HG03378 (cell line): Measurements from ENCODE around the gene CLDN6.

Experiments
- ATAC-seq: cut with Tn5 transposase; IDR thresholded peaks from one replicate; pipeline ENCODE4 v1.9.1; 2021; ENCODE audit warnings: mild to moderate bottlenecking, moderate library complexity; ENCODE audit not compliant: unreplicated experiment

CLDN6 gene

DNA sequence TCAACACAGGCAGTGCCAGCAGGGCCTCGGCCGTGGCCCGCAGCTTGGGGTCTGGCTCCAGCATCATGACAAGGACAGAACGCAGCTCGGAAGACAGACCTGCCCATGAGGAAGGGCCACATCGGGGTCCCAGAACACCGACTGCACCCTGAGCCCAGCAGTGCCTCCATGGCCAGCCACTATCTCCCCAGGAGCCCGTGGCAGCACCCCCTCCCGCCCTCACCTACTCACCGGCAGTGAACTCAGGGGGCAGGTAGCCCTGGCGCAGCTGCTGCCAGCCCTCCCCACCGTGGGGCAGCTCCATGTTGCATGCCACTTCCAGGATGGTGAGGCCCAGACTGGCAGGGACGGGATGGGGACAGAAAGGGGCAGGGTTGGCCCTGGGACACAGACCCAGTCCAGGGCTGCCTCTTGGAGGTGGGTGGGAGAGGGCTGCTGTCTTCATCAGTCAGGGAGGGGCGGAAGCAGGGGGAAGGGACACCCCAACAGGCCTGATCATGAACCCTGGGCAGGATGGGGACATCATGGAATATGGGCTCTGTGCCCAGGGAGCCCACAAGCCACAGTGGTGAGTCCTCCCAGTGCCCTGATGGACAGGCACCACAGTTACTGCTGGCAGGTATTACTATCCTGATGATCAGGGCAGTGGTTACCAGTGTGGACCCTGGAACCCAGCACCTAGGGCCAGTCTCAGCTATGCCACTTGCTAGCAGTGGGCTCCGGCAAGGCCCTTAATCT, 43.5 kb downstream of the CLDN6 start:
- ATAC-seq = no peak

- no peak for ATAC-seq
Measured at GRCh38 chr16:2973605-2974318, 44.2 kb downstream of the CLDN6 start.

DNA sequence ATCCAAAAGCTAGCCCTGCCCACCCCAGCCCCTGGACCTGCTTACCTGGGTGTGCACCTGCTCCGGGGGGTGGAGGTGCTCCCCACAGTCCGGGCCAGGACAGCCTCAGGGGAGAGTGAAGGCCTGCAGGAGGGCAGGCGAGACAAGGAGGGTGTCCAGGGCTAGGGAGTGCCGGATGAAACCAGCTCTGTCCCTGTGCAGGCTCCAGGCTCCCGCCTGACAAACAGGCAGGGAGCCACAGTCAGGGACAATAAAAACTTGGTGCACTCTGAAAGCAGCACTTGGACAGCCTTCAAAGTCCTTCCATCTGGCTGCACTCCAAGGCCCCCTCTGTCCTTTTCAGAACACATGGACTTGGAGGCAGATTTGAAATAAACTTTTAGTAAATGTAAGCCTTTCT, 44.9 kb downstream of the CLDN6 start:
- no peak for ATAC-seq

DNA sequence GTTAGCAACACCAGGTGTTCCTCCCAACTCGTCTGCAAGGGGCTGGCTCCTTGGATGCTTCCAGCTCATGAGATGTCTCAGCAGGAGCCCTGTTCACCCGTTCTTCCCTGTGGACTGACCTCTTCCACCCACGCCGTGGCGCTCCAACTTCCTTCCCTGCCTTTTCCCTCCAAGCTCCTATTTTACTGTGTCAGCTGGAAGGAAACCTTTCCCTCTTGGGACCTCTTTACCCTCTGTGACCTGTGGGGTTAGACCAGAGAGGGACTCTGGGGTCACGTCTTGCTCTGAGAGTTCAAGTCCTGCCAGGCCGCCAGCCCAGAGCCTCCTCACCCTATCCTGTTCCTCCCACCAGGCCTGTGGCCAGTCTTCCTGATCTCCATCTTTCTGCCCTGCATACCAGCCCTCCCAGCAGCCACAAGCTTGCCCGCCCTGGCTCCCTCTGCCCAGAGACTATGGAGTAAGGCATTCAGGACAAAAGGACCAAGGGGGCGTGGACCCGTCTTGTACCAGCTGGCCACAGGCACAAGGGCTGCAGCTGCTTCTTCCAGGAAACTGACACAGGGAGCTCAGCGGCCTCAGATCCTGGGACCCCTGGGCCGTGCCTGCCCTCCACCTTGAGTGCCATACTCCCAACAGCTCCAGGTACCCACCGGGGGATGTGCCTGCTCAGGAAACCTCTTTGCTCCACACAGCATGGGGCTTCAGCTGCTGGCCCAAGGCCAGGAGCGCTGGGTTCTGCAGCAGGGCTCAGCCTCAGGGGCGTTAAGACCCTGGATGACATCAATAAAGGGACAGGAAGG, 45.8 kb downstream of the CLDN6 start:
- ATAC-seq = no peak

GRCh38 chr16:2971134-2971984, 46.6 kb downstream of the CLDN6 start:
- ATAC-seq = no peak

DNA sequence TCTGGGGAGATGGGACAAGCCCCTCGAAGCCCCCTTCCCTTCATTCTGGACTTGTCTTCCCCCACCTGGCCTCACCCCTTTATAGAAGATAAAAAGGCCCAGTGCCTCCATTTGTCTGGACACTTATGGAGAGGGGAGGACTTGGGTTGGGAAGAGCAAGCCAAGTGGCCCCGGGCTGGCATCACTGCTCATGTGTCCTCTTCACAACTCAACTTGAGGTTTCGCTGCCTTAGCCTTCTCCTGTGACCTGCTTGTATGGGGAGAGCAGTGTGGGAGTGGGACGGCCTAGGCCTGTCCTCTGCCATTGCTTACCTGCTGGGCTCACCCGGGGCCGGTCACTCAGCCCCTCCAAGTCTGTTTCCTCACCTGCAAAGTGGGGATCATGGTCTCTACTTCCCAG, 47.4 kb downstream of the CLDN6 start:
- no peak for ATAC-seq

DNA sequence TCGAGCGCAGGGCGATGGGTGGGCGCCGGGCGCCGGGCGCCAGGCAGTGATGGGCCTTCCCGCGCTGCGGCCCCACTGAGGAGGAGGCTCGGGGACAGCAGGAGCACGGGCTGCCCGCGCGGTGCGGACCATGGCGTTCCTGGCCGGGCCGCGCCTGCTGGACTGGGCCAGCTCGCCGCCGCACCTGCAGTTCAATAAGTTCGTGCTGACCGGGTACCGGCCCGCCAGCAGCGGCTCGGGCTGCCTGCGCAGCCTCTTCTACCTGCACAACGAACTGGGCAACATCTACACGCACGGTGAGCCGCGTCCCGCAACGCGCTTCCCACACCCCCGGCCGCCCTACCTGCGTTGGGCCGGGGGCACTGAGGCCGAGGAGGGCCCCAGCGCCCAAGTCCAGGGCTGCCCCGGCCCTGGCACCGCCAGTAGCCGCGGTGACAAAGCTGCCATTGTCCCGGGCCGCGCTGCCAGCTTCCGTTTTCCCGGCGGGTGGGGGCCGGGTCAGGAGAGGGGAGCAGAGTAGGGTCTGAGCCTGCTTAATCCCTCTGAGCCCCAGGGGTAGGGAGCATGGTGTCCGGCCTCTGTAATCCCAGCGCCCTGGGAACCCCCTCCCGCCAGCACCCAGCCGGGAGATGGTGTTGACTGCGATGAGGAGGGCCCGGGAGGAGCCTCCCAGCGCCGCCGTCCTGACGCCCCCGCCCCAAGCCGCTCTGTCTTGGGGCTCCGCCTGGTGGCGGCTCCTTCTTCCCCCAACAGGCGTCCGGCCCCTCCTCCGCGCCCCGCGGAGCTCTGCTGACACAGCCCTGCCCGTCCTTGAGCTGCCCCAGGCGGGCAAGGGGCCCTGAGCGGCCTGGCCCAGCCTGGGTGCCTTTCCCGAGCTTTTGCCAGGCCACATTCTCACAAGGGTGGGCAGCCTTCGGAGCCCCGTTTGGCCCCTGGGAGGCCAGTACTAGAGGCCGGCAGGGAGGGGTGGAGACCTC, 48.1 kb downstream of the CLDN6 start:
- no peak for ATAC-seq

DNA sequence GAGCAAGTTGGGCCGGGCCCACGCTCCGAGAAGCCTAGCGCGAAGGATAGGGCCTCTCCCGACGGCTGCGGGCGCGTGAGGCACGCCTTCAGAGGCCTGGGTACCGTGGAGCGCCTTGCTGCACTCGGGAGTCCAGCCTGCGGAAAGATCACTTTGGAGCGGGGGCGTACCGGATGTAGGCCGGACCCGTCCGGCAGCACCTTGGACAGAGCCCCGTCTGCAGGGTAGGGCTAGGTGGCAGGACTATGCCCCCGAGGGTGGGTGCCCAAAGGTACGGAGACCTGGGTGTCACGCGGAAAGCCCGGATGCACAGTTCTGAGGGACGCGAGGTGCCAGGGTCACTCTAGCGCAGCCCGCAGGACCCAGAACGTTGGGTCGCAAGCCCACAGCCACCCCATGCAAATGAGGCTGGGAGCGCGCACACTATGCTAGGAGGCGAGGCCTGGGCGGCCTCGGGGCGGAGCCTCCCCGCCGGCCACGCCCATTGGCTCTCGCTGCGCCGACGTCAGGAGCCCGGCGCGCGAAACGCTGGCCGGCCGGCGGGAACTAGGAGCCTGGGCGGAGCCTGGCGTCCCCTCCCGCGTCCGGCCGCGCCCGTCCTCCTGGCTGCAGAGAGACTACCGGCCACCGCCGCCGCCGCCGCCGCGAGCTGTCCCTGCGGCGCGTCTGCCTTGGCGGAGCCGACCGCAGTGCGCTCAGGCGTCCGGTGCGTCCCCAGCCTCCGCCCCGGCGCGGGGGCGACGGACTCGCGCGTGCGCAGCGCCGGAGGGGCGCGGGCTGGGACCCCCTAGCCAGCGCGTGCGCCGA, 49.0 kb downstream of the CLDN6 start, which contains the start of gene PAQR4:
TSS of gene PAQR4 (plus strand) at position 611 of the 807 bp plus-strand sequence. CDS start 327 bp downstream, outside the sequence.
- peak; percentile 52 for ATAC-seq

GRCh38 chr16:2968368-2968737, 49.6 kb downstream of the CLDN6 start:
- no peak for ATAC-seq

DNA sequence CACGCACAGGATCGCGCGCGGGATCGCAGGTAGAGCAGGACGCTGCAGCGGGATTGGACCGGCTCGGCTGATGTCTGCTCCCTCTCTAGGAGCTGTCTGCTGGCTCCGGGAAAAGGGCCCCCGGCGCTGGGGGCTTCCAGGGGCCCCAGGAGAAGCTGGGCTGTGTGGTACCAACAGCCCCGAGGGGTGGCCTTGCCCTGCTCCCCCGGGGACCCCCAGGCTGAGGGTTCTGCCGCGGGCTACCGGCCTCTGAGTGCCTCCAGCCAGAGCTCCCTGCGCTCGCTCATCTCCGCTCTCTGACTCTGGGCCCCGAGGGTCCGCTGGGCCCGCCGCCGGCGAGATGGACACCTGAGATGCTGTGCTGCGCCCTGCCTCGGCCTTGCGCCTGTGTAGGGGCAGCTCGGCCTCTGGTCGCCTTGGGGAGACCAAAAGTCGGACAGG, 50.2 kb downstream of the CLDN6 start:
- ATAC-seq = no peak

DNA sequence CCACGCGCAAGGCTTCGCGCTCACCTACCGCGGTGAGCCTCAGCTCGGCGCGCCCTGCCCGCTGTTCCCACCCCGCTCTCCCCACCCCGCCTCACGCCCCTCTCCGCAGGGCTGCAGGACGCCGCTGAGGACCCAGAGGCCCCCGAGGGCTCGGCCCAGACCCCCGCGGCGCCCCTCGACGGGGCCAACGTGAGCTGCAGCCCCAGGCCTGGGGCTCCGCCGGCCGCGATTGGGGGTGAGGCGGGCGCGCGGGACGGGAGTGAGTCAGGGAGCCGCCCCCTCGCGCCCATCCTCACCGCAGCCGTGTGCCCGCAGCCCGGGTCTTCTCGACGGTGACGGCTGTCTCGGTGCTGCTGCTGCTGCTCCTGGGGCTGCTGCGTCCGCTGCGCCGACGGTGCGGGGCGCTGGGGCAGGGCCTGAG, 50.8 kb downstream of the CLDN6 start:
- no peak for ATAC-seq

GRCh38 chr16:2966808-2967191, 51.2 kb downstream of the CLDN6 start:
- ATAC-seq = no peak

DNA sequence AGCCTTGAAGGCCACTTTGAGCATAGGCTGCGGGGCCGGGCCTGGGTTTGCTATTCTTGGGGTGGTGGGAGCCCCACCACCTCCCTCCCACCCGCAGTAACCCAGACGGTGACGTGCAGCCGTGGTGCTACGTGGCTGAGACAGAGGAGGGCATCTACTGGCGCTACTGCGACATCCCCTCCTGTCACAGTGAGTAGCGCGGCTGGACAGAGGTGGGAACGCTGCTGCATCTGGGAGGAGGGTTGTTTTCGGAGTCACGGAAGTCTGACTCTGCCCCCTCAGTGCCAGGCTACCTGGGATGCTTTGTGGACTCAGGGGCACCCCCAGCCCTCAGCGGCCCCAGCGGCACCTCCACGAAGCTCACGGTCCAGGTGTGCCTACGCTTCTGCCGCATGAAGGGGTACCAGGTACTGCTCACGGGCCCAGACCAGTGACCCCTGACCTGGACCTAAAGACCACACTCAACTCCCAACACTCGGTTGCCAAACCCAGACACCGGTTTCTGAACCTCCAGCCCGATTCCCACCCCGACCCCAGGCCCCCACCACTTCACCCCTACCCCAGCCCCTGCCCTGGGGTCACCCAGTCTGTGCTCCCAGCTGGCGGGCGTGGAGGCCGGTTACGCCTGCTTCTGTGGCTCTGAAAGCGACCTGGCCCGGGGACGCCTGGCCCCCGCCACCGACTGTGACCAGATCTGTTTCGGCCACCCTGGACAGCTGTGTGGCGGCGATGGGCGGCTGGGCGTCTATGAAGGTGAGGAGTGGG, 51.8 kb downstream of the CLDN6 start:
- ATAC-seq = no peak
